ENCODE results near the gene CMTM4. TPM values are rescaled to one million over a fixed set of nuclear protein-coding genes. Genes with fewer than 3 reads are reported as not detected.
"Not testable (repeated sequence)": the region's sequence is repeated elsewhere in the genome, so short reads cannot be mapped to it uniquely, and the experiment has no call there.

Gene CMTM4
- total and polyA plus RNA-seq, 3 experiments from 2014 or later, result 0.20 to 4.4 (median 4.1) TPM

- H3K9me3 Mint-ChIP-seq, result no peaks in the 10 kb centered on the region
- H3K36me3 Mint-ChIP-seq, result no peaks in the 10 kb centered on the region
Observed at GRCh38 chr16:66677179-66677578, 19.4 kb downstream of the CMTM4 start.

GRCh38 chr16:66676599-66676998 is 19.9 kb downstream of the CMTM4 start:
- Histone ChIP-seq H3K27me3 (ENCODE audit: insufficient read depth, low read length, poor library complexity, severe bottlenecking) (no peaks in the 10 kb centered on the region), H3K36me3 (ENCODE audit: insufficient read depth, low read length) (no peaks in the 10 kb centered on the region), H3K9me3 (ENCODE audit: low read length) (no peaks in the 10 kb centered on the region), H3K4me1 (ENCODE audit: insufficient read depth, low read length) (no peaks in the 10 kb centered on the region), H3K4me3 (ENCODE audit: low read length) (no peak overlapping the region), H3K27ac (ENCODE audit: low read depth, low read length) (no peak overlapping the region)
- no peak for DNase-seq
- Mint-ChIP-seq H3K4me1 (no peaks in the 10 kb centered on the region), H3K4me3 (no peak overlapping the region), H3K36me3 (no peaks in the 10 kb centered on the region), H3K27me3 (no peaks in the 10 kb centered on the region), H3K27ac (no peak overlapping the region), H3K9me3 (no peaks in the 10 kb centered on the region)
- ChIA-PET POLR2A (no interaction called here), CTCF (no interaction called here)

More at GRCh38 chr16:66677179-66677578, 19.4 kb downstream of the CMTM4 start:
- CTCF ChIA-PET, result no interaction called here
- POLR2A ChIA-PET, result no interaction called here
- no peaks in the 10 kb centered on the region for H3K27me3 Mint-ChIP-seq
- Histone ChIP-seq H3K4me3 (ENCODE audit: low read length) (no peak overlapping the region), H3K4me1 (ENCODE audit: insufficient read depth, low read length) (no peaks in the 10 kb centered on the region), H3K27me3 (ENCODE audit: insufficient read depth, low read length, poor library complexity, severe bottlenecking) (no peaks in the 10 kb centered on the region), H3K9me3 (ENCODE audit: low read length) (no peaks in the 10 kb centered on the region), H3K36me3 (ENCODE audit: insufficient read depth, low read length) (no peaks in the 10 kb centered on the region), H3K27ac (ENCODE audit: low read depth, low read length) (no peak overlapping the region)
- H3K27ac Mint-ChIP-seq, result peak overlapping the region in 1 of 8 donors; percentile 38
- no peak for DNase-seq
- H3K4me1 Mint-ChIP-seq, result no peaks in the 10 kb centered on the region
- H3K4me3 Mint-ChIP-seq, result no peak overlapping the region

GRCh38 chr16:66673691-66674090 is 22.9 kb downstream of the CMTM4 start:
- ChIA-PET CTCF (interaction anchor here (1.1 kb wide), 1 partner anchor 12 kb away, joined by 3 read pairs; no protein-coding TSS in a partner anchor), POLR2A (no interaction called here)
- Mint-ChIP-seq H3K36me3 (no peaks in the 10 kb centered on the region), H3K27ac (no peak overlapping the region), H3K4me3 (no peak overlapping the region), H3K27me3 (no peaks in the 10 kb centered on the region), H3K4me1 (no peaks in the 10 kb centered on the region), H3K9me3 (no peaks in the 10 kb centered on the region)
- Histone ChIP-seq H3K36me3 (ENCODE audit: insufficient read depth, low read length) (no peaks in the 10 kb centered on the region), H3K27ac (ENCODE audit: low read depth, low read length) (no peak overlapping the region), H3K27me3 (ENCODE audit: insufficient read depth, low read length, poor library complexity, severe bottlenecking) (no peaks in the 10 kb centered on the region), H3K9me3 (ENCODE audit: low read length) (no peaks in the 10 kb centered on the region), H3K4me1 (ENCODE audit: insufficient read depth, low read length) (no peaks in the 10 kb centered on the region), H3K4me3 (ENCODE audit: low read length) (no peak overlapping the region)
- no peak for DNase-seq

- Mint-ChIP-seq H3K36me3 (no peaks in the 10 kb centered on the region), H3K4me1 (no peaks in the 10 kb centered on the region), H3K27ac (no peak overlapping the region), H3K27me3 (no peaks in the 10 kb centered on the region), H3K4me3 (no peak overlapping the region), H3K9me3 (no peaks in the 10 kb centered on the region)
- ChIA-PET POLR2A (no interaction called here), CTCF (no interaction called here)
- no peaks in the 10 kb centered on the region for H3K27me3 ChIP-seq (ENCODE audit: insufficient read depth, low read length, poor library complexity, severe bottlenecking)
- H3K4me1 ChIP-seq (ENCODE audit: insufficient read depth, low read length), result no peaks in the 10 kb centered on the region
- H3K4me3 ChIP-seq (ENCODE audit: low read length), result no peak overlapping the region
- no peak for DNase-seq
- H3K27ac ChIP-seq (ENCODE audit: low read depth, low read length), result no peak overlapping the region
- H3K9me3 ChIP-seq (ENCODE audit: low read length), result no peaks in the 10 kb centered on the region
- no peaks in the 10 kb centered on the region for H3K36me3 ChIP-seq (ENCODE audit: insufficient read depth, low read length)
Observed at GRCh38 chr16:66670691-66671388, 25.7 kb downstream of the CMTM4 start.

DNA sequence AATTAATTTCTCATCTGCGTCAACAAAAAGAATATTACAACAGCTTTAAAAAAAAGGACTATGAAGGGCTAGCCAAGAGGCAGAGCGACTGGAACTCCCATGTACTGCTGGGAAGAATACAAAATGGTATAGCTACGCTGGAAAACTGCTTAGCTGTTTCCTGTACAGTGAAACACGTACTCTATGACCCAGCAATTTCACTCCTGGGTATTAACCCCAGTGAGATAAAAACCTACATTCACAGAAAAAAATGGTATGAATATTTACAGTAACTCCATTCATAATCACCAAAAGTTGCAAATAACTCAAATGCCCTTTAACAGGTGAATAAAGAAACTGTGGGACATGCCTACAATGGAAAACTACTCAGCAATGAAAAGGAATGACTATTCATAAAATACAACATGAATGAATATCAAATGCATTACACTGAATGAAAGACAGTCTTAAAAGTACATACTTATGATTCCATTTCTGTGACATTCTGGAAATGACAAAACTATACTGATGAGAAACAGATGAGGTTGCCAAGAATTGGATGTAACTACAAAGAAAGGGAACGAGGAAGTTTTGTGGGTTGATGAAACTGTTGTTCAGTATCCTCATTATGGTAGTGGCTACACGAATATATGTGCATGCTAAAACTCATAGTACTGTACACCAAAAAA is 27.6 kb downstream of the CMTM4 start:
- Mint-ChIP-seq H3K27me3 (no peaks in the 10 kb centered on the region), H3K9me3 (no peaks in the 10 kb centered on the region), H3K27ac (no peak overlapping the region), H3K4me1 (no peaks in the 10 kb centered on the region), H3K4me3 (no peak overlapping the region), H3K36me3 (no peaks in the 10 kb centered on the region)
- Histone ChIP-seq H3K36me3 (ENCODE audit: insufficient read depth, low read length) (no peaks in the 10 kb centered on the region), H3K27ac (ENCODE audit: low read depth, low read length) (no peak overlapping the region), H3K4me1 (ENCODE audit: insufficient read depth, low read length) (no peaks in the 10 kb centered on the region), H3K9me3 (ENCODE audit: low read length) (no peaks in the 10 kb centered on the region), H3K4me3 (ENCODE audit: low read length) (no peak overlapping the region), H3K27me3 (ENCODE audit: insufficient read depth, low read length, poor library complexity, severe bottlenecking) (no peaks in the 10 kb centered on the region)
- no peak for DNase-seq
- ChIA-PET CTCF (no interaction called here), POLR2A (no interaction called here)

GRCh38 chr16:66667944-66668343 is 28.6 kb downstream of the CMTM4 start:
- Mint-ChIP-seq H3K9me3 (no peaks in the 10 kb centered on the region), H3K27me3 (no peaks in the 10 kb centered on the region), H3K36me3 (no peaks in the 10 kb centered on the region), H3K4me1 (no peaks in the 10 kb centered on the region), H3K4me3 (no peak overlapping the region), H3K27ac (no peak overlapping the region)
- CTCF ChIA-PET, result interaction anchor here (1.5 kb wide), 1 partner anchor 30 kb away, joined by 3 read pairs; no protein-coding TSS in a partner anchor
- POLR2A ChIA-PET, result no interaction called here
- Histone ChIP-seq H3K4me1 (ENCODE audit: insufficient read depth, low read length) (no peaks in the 10 kb centered on the region), H3K4me3 (ENCODE audit: low read length) (no peak overlapping the region), H3K36me3 (ENCODE audit: insufficient read depth, low read length) (no peaks in the 10 kb centered on the region), H3K27ac (ENCODE audit: low read depth, low read length) (no peak overlapping the region), H3K9me3 (ENCODE audit: low read length) (no peaks in the 10 kb centered on the region), H3K27me3 (ENCODE audit: insufficient read depth, low read length, poor library complexity, severe bottlenecking) (no peaks in the 10 kb centered on the region)
- no peak for DNase-seq

DNA sequence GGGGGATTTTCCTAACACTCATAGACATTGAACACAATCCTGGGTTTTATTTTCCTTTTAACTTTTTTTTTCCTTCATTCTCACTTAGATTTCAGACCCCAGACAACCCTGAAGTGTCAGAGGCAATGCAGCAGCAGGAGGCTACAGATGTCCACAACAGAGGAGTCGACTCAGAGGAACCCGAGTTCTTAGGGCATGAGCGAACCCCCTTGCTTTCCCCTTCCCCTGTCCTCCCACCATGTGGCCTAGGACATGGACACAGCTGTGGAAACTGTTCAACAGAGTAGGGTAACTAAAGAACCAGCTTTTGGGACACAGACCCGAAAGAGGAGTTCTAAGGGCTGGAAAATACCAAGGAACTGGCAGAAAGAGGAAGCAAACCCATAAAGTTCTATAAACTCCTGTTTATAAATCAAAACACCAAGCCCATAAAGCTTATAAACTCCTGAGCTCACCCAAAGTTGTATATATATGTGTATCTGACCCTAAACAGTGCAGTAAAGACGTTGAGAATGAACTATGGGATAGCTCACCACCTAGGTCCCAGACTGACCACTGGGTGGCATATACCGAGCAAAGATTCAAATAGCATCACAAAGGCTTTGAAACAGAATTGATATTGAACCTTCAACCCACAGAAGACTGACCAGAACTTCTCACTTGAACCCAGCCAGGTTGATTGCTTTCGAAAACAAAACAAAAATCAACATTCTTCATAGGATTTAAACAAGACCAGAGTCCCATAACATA is 33.9 kb downstream of the CMTM4 start:
- no peaks in the 10 kb centered on the region for H3K27me3 ChIP-seq (ENCODE audit: insufficient read depth, low read length, poor library complexity, severe bottlenecking)
- H3K36me3 ChIP-seq (ENCODE audit: insufficient read depth, low read length), result no peaks in the 10 kb centered on the region
- H3K9me3 Mint-ChIP-seq, result no peaks in the 10 kb centered on the region
- H3K27me3 Mint-ChIP-seq, result peaks cover 8 to 11% of the 10 kb centered on the region in 2 donors
- H3K4me1 Mint-ChIP-seq, result no peaks in the 10 kb centered on the region
- POLR2A ChIA-PET, result no interaction called here
- CTCF ChIA-PET, result interaction anchor here (1.2 to 6.9 kb wide), 4 partner anchors 11 to 100 kb away, joined by 3 to 31 read pairs (median 4); no protein-coding TSS in a partner anchor
- H3K36me3 Mint-ChIP-seq, result no peaks in the 10 kb centered on the region
- H3K27ac ChIP-seq (ENCODE audit: low read depth, low read length), result no peak overlapping the region
- H3K4me3 Mint-ChIP-seq, result no peak overlapping the region
- H3K9me3 ChIP-seq (ENCODE audit: low read length), result no peaks in the 10 kb centered on the region
- no peaks in the 10 kb centered on the region for H3K4me1 ChIP-seq (ENCODE audit: insufficient read depth, low read length)
- no peak for DNase-seq
- no peak overlapping the region for H3K27ac Mint-ChIP-seq
- H3K4me3 ChIP-seq (ENCODE audit: low read length), result no peak overlapping the region

- H3K4me1 Mint-ChIP-seq; POLR2A ChIA-PET; H3K27ac Mint-ChIP-seq; H3K4me1 ChIP-seq (ENCODE audit: insufficient read depth, low read length); H3K9me3 ChIP-seq (ENCODE audit: low read length); H3K9me3 Mint-ChIP-seq; H3K27me3 ChIP-seq (ENCODE audit: insufficient read depth, low read length, poor library complexity, severe bottlenecking); H3K4me3 ChIP-seq (ENCODE audit: low read length); H3K4me3 Mint-ChIP-seq; DNase-seq; H3K36me3 ChIP-seq (ENCODE audit: insufficient read depth, low read length); H3K36me3 Mint-ChIP-seq; H3K27ac ChIP-seq (ENCODE audit: low read depth, low read length): not testable (repeated sequence)
- peaks cover 11 to 13% of the 10 kb centered on the region in 2 donors for H3K27me3 Mint-ChIP-seq
- CTCF ChIA-PET, result interaction anchor here (1.0 to 6.9 kb wide), 3 partner anchors 11 to 169 kb away, joined by 3 to 31 read pairs (median 3); partner anchors contain the start of gene NAE1
Observed at GRCh38 chr16:66661671-66662346, 34.7 kb downstream of the CMTM4 start.

All from CD8-positive, alpha-beta memory T cell (primary cell).